NCI-H2227 (cell line): ENCODE results near the gene SRRM2.
"Not testable (repeated sequence)": the region's sequence is repeated elsewhere in the genome, so short reads cannot be mapped to it uniquely, and the experiment has no call there.

Experiments
- DNase-seq: peaks from one replicate; lab custom pipeline; 2025; ENCODE audit not compliant: unreplicated experiment; lab: John Stamatoyannopoulos, UW

Gene SRRM2

DNA sequence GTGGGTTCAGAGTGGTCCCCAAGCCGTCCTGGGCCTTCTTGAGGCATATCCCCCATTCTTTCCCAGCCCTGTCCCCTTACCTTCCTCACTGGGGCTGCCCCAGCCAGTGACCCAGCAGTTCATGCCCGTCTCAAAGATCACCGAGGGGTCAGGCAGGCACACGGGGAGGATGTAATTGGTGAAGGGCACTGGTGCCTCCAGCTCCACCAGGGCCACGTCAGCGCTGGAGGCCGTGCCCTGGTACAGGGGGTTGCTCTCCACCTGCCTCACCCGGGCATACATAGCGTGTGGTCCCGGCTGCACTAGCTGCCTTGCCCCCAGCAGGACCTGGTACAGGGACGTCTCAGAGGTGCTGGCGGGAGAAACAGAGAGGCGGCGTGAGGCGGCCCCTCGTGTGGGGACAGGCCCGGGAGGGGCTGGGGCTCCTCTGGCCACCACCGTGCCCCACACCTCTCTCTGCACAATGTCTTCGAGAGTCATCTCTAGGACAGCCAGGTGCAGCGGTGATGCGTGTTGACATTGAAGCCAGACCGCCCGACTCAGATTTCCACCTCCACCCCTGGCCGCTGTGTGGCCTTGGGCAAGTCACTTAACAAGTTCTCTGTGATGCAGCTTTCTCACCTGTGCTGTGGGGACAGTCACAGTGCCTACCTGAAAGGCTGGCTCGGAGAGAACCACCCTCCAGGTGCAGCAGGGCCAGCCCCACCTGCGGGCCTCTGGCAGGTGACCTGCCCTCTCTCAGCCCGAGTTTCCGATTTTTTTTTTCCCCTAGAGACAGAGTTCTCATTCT lies 38.3 kb upstream of the SRRM2 start:
- no peak for DNase-seq

DNA sequence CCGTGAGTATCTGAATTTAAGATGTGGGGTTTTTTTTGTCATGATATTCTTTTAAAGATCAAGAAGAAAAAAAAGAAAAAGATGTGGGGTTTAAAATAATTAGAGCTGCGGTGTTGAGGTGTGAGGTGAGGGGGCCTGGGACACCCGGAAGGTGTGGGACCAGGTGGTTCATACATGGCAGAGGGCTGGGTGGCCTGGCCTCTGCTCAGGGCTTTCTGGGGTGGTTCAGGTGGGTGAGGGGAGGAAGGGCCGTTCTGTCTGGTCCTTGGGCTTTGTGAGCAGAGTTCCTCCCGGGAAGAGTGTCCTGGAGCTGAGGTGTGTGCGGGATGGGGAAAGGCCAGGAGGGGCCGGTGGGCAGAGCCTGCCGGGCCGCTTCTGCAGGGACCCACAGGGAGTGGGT lies 37.4 kb upstream of the SRRM2 start:
- no peak for DNase-seq

DNA sequence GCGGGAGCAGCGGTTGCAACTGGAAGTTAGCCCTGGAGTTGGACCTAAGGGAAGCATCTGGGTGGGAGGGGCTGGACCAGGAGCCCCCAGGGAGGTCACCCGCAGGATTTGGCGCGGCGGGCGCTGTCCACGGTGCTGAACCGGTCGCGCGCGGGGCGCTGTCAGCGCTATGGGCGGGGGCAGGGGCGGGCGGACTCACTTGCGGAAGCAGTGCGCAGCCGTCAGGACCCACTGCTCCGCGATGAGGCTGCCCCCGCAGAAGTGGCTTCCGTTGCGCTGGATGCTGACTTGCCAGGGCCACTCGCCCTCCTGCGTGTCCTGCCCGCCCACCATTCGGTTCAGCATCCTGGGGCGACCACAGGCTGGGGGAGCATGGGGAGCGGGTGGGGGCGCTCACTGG lies 36.9 kb upstream of the SRRM2 start:
- peak; percentile 49 for DNase-seq

DNA sequence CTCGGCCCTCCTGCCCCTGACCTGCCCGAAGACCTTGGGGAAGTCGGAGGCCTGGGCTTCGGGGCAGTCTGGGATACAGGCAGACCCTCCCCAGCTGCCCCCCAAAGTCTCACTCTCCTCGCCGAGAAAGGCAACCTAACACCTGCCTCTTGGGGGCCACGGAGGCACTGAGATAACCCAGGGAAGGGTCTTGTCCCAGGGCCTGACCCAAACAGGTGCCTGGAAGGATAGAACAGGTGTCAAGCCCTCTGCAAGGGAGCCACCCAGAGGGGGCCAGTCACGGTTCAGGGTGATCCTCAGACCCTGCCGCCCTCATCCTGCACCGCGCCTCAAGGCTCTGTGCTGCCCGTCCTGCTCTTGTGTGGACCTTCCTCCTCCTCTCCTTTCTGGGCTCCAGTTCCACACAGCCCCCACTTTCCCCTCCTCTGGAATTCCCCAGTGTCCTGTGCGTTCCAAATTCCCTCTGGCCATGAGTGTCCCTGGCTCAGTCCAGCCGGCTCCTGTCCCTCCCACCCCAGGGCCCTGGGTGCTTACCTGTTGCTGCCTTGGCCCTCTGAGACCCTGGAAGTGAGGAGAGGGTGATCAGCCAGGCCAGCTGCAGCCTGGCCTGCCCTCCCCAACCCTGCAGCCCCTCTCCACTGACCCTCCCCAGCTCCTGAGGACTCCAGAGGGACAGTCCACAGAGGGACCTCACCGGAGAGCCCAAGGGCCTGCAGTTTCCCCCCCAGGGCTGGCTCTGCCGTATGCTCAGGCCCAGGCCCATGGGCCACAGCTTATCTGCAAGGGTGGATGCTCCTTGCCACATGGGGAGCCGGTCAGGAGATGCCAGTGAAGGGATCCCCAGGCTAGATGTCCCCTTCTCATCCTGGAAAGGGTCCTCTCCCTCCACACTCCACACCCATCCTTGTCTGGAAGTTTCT lies 36.2 kb upstream of the SRRM2 start:
- DNase-seq = no peak

DNA sequence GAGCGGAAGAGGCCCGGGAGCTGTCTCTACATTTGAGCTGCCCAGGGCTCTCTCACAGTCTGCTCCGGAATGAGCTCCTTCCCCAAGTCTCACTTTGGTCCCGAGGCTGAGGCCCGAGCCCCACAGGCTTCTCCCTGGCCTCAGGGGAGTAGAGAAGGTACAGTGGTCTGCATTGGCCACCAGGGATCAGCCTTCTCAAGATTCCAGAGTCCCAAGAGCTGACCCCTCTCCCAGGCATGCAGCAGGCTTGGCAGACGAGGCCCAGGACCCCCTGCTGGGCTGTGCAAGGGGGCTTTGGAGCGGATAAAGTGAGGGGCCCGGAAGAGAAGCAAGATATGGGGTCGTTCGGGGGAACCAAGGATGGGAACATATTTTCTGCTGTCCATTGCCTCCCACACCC lies 35.5 kb upstream of the SRRM2 start:
- no peak for DNase-seq

DNA sequence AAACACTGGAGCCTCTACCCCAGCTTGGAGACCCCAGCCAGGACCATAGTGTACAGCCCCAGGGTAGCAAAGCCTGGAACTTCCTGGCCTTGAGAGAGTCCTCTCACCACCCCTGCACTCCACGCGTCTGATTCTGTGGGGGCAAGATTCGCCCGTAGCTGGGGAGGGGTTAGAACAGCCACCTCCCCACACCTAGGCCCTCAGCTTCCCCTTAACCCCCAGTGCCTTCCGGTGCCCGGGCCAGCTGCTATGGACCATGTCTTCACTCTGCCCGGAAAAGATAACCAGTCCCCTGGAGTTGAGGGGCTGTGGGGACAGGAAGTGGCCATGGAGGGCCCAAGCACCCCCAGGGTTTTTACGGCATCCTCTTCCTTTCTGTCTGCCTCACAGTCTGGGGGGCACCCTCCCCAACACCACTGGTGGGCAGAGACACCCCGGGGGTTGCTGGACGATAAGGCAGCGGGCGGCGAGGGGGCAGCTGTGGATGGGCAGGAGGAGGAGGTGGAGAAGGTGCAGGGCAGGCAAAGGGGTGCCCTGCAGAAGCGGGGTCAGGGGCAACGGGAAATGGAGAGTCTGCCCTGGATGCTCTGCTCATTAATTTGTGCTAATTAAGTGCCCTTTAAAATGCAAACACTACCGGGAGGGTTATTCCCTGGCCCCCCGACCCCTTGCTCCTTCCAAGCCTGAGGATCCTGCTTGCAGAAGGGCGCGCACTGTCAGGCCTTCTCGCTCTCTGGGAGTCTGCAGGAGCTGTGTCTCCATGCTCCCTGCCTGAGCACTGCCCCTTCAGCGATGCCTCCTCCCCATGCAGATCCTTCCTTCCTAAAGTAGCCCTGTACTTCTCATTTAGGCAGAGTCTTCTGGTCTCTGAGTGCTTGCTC lies 34.8 kb upstream of the SRRM2 start:
- no peak for DNase-seq

DNA sequence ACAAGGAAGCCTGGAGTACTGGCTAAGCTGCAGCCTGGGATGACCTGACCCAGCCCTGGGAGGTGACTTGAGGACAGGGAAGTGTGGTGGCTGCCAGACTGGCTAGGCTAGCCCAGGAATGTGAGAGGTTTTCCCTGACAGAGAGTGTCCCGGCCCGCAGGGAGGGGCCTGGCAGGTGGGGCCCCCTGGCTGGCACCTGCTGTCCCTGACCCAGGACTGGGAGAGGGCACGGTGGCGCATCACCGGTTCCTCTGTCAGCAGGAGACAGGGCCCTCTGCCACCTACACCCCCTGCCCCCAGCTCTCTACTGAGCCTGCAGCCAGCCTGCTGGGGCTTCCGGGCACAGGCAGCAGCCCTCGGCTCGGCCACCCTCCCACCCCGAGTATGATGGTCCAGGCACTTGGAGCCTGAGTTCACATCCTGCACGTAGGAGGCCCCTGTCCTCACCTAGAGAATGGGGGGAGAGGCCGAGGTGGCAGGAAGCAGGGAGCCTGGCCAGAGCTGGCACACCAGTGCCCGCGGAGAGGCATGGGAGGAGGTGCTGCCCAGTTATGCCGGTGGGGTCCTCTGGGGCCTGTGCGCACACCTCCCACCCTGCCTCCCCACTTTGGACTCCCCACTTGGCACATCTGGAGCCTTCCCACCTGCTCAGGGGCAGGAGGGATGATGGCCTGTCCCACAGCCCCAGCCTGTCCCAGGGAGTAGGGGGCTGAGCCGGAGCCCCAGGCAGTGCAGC lies 32.9 kb upstream of the SRRM2 start:
- DNase-seq = no peak

DNA sequence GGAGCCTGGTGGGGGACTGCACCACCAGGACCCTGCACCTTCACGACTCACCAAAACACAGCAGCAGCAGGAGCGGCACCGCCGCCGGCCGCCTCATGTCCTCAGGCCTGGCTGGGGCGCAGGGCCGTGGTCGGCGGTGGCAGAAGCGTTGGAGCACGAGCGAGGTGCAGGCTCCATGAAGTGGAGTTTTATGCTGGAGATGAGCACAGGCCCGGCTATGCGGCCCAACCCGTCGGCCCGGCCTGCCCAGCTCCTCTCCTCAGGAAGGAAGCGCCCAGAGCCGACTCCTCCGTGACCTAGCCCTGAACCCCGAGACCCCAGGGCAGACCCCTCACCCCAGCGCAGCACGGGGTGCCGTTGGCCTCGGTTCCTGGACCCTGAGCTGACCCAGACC lies 32.4 kb upstream of the SRRM2 start, which contains the start of gene PRSS27:
TSS of gene PRSS27 (minus strand) at position 161 of the 394 bp plus-strand sequence. CDS start at position 97, 64 bp downstream.
- DNase-seq = no peak

DNA sequence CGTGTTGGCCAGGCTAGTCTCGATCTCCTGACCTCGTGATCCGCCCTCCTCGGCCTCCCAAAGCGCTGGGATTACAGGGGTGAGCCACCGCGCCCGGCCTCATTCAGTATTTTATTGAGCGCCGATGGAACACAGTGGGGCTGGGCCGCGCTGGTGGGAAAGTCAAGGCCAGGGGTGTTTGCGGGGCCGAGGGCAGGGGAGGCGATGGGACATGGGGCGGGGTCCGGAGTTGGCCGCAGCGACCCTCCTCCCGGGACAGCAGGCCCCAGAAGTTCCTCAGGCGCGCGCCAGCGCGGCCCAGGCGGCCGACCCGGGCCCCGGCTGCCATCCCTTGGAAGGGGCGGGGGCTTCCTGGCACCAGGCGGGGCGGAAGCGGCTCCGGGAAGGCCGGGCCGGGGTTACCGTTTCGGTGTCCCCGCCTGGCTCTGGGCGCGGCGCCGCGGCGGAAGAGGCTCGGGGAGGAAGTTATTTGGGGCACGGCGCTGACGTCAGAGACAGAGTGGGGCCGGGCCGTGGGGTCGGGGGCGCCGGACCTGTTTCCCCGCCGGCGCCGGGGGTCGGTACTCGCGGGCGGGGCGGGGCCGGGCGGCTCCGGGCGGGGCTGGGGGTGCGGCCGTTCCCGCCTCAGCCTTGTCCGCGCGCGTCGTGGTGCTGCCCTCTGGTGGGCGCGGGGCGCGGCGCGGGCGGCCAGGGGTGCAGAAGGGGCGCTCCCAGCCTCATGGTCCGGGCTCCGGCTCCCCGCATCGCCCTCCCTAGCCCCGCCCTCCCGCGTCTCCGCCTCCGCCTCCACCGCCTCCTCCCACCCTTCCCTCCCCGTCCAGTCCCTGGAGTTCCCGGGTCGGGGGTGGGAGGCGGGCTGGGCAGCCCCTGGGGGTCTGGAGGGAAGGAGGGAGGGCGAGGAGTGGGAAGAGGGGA lies 31.5 kb upstream of the SRRM2 start:
- DNase-seq = peak; percentile 96

DNA sequence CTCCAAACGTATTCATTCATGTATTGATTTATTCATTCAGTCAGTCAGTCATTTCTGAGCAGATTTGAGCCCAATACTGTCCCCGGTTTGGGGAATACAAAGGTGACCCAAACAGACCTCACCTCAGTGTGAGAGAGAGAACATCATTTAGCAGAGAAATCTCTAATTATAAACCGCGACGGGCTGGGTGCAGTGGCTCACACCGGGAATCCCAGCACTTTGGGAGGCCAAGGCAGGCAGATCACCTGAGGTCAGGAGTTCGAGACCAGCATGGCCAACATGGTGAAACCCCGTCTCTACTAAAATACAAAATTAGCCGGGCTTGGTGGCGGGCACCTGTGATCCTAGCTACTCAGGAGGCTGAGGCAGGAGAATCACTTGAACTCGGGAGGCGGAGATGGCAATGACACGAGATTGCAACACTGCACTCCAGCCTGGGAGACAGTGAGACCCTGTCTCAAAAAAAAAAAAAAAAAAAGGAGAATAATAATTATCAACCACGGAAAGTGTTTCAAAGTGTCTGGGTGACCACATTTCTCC lies 30.7 kb upstream of the SRRM2 start:
- DNase-seq = not testable (repeated sequence)

DNA sequence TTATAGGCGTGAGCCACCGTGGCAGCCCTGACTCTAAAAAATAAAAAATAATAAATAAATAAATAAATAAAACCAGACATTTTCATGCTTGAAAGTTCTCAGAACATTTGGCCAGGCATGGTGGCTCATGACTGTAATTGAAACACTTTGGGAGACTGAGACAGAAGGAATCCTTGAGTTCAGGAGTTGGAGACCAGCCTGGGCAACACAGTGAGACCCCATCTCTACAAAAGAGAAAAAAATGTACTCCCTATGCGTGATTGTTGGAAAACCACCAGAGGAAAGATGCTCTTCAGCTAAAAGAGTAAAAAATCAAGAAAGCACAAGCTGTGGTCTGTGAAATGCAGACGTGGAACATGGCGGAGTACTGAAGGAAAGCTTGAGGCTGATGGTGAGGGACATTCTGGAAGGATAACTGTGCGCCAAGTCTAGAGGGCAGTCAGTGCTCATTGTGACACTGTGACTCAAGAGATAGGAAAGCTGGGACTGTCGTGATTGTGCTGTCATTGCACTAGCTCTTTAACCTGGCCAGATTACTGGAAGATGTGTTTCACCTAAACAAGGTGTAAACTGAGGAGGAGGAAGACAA lies 28.3 kb upstream of the SRRM2 start:
- no peak for DNase-seq

DNA sequence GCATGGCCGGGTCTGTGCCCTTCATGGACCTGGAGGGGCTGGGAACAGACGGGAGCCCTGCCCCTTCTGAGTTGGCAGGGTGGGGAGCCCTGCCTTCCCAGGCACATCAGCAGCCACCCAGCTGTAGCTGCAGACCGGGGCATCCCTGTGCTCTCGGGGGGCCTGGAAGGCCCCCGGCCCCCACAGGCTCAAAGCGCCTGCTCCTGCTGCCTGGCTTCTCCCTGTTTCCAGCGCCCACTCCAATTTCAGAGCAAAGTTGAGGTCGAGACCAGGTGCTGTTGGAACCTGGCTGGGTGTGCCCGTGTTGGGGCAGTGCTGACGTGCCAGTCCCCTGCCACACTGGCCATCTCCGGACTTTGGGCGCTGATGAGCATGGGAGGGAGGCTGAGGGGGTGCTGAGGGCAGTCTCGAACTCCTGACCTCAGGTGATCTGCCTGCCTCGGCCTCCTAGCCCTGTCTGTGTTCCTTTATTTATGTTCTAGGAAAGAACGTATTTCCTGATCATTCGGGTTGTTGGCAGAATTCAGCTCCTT lies 27.6 kb upstream of the SRRM2 start:
- DNase-seq = no peak

DNA sequence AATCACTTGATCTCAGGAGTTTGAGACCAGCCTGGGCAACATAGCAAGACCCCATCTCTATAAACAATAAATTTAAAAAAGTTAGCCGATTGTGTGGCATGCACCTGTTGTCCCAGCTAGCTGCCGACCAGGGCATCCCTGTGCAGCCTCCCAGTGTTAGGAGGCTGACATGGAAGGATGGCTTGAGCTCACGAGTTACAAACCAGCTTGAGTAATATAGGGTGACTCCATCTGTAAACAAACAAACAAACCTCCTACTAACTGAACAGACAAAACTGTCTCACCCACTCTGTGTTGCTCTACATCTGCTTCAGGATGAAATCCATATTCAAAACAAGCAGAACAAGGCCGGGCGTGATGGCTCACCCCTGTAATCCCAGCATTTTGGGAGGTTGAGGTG lies 25.5 kb upstream of the SRRM2 start:
- no peak for DNase-seq

DNA sequence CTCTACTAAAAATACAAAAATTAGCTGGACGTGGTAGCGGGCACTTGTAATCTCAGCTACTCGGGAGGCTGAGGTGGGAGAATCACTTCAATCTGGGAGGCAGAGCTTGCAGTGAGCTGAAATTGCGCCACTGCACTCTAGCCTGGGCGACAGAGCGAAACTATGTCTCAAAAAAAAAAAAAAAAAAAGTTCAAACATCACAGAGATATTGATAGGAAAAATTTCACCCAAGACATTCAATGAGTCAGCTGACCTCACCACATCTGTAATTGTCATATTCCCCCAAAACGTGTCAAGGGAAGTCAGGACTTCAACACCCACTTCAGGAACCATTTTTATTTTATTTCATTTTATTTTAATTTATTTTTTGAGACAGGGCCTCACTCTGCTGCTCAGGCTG lies 24.4 kb upstream of the SRRM2 start:
- DNase-seq = no peak

DNA sequence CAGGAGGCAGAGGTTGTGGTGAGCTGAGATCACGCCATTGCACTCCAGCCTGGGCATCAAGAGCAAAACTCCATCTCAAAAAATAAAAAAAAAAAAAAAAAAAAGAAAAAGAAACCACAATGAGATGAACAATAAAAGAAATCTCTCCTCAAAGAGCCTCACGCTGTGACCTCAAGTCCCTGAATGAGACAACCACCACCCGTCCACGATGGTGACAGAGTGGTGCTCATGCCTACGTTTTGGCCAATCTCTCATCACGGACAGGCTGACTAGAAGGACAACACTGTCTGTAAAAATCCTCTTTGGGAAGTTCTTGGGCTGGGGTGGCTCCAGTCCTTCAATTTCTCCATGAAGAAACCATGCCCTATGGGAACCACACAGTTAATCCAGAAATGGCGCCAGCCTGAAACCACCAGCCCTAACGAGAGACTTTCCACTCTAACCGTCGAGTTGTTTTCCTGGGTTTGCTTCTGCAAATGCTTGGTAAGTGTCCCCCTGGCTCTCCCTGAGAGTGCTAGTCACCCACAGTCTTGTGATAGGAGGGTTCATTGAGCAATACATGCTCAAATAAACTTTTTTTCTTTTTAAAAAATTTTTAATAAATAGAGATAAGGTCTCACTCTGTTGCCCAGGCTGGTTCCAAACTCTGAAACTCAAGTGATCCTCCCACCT lies 17.5 kb upstream of the SRRM2 start:
- no peak for DNase-seq

DNA sequence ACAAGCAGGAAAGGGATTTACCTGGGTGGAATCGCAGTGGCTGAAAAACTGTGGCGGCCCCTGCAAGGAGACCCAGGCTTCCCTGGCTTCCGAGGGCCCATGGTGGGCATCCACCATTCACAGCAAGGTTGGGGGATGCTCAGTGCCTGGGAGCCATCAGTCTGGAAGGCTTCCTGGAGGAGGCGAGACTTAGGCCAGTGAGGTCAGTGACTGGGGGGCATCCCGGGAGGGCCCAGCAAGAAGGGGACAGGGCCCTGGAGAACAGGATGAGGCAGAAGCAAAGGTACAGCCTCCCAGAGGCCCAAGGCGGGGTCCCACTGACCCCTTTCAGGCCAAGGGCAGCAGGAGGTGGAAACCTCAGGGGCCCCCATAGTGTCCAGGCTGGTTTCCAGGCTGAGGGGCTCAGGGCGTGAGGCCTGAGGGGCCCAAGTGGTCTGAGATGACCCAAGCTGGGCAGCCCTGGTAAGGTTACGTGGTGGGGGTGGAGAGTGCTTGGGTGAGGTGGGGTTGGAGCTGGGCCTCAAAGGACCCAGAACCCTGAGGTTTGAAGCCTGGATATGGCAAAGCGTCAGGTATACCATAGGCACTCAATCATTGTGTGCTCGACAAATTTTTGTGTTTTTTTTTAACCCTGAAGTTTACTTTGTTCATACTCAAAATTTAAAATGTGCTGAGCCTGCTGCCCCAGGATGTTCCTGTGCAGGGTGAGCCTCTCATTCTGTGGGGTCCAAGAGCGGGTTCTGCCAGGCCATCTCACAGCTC lies 15.8 kb upstream of the SRRM2 start:
- no peak for DNase-seq

DNA sequence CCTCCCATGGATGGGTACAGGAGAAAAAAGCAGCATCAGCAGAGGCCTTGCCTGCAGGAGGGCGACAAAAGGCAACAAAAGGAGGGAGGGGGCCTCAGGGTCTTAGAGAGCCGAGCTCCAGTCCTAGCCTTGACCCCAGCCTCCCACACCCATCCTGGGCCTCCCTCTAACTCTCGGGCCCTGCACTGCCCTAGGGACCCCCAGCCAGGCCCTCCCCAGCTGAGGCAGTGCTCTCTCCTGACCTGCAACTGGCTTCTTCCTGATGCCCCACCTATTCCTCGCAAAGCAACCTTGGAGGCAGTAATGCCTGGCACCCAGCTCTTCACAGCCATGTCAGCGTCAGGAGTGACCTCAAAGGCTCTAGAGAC lies 15.2 kb upstream of the SRRM2 start:
- no peak for DNase-seq
